GM12878 (cell line): Measurements from ENCODE around the gene CWC25. TPM values are rescaled to one million over a fixed set of nuclear protein-coding genes. Genes with fewer than 3 reads are reported as not detected.

Experiments
- ATF3 ChIP-seq: IDR thresholded peaks from 2 replicates; pipeline ENCODE4 v1.6.1; 2011; ENCODE audit warnings: low read depth, mild to moderate bottlenecking, low read length, moderate library complexity, borderline replicate concordance; ENCODE audit errors: extremely low read depth
- BHLHE40 ChIP-seq, 2 experiments: fragments of 450-650 bp in 1 of 2; IDR thresholded peaks; 2 replicates each; pipeline ENCODE4 v1.6.1; 2011 to 2017; ENCODE audit warnings: low read depth in 2 of 2, borderline replicate concordance in 1 of 2, improper control_type of control experiment in 1 of 2, low read length in 1 of 2, mild to moderate bottlenecking in 1 of 2
- CBFB ChIP-seq: IDR thresholded peaks from 2 replicates; pipeline ENCODE4 v1.6.1; 2016; ENCODE audit warnings: antibody characterized with exemption, low read depth
- CEBPB ChIP-seq, 2 experiments: fragments of 150-350 bp in 1 of 2; IDR thresholded peaks; 2 replicates each; pipeline ENCODE4 v1.6.1; 2012 to 2014; ENCODE audit warnings: low read depth in 2 of 2, low read length in 2 of 2, borderline replicate concordance in 1 of 2, inconsistent platforms in 1 of 2
- CREM ChIP-seq: IDR thresholded peaks from 2 replicates; pipeline ENCODE4 v1.6.1; 2014; ENCODE audit warnings: antibody characterized with exemption, low read depth
- JUNB ChIP-seq: IDR thresholded peaks from 2 replicates; pipeline ENCODE4 v1.6.1; 2016; ENCODE audit warnings: antibody characterized with exemption, mild to moderate bottlenecking
- JUND ChIP-seq: IDR thresholded peaks from 2 replicates; pipeline ENCODE4 v1.6.1; 2012; ENCODE audit warnings: low read depth, mild to moderate bottlenecking, low read length, improper control_type of control experiment, moderate library complexity
- KDM1A ChIP-seq: fragments of 200-600 bp; sonication (generic); IDR thresholded peaks from 2 replicates; pipeline ENCODE4 v1.6.1; 2016; ENCODE audit warnings: borderline replicate concordance
- LARP7 ChIP-seq: fragments of 450-650 bp; IDR thresholded peaks from 2 replicates; pipeline ENCODE4 v1.6.1; 2017; ENCODE audit warnings: mild to moderate bottlenecking
- NBN ChIP-seq: fragments of 450-650 bp; IDR thresholded peaks from 2 replicates; pipeline ENCODE4 v1.6.1; 2016
- NFXL1 ChIP-seq: fragments of 450-650 bp; IDR thresholded peaks from 2 replicates; pipeline ENCODE4 v1.6.1; 2017; ENCODE audit warnings: antibody characterized with exemption, mild to moderate bottlenecking, borderline replicate concordance
- PAX8 ChIP-seq: fragments of 450-650 bp; IDR thresholded peaks from 2 replicates; pipeline ENCODE4 v1.6.1; 2017; ENCODE audit warnings: mild to moderate bottlenecking, moderate library complexity
- PBX3 ChIP-seq: IDR thresholded peaks from 2 replicates; pipeline ENCODE4 v1.6.1; 2011; ENCODE audit warnings: mild to moderate bottlenecking, low read depth, low read length, moderate library complexity; ENCODE audit not compliant: insufficient replicate concordance
- POLR2AphosphoS2 ChIP-seq: IDR thresholded peaks from 2 replicates; pipeline ENCODE4 v1.6.1; 2011; ENCODE audit warnings: low read depth, mild to moderate bottlenecking, low read length, improper control_type of control experiment, moderate library complexity
- RB1 ChIP-seq: fragments of 450-650 bp; formaldehyde crosslinking; IDR thresholded peaks from 2 replicates; pipeline ENCODE4 v1.6.1; 2017; ENCODE audit warnings: mild to moderate bottlenecking, borderline replicate concordance
- RUNX3 ChIP-seq: IDR thresholded peaks from 2 replicates; pipeline ENCODE4 v1.6.1; 2012; ENCODE audit warnings: low read length, inconsistent platforms
- SMARCA5 ChIP-seq: fragments of 450-650 bp; IDR thresholded peaks from 2 replicates; pipeline ENCODE4 v1.6.1; 2017; ENCODE audit warnings: mild to moderate bottlenecking
- SPI1 ChIP-seq: IDR thresholded peaks from 2 replicates; pipeline ENCODE4 v1.6.1; 2011; ENCODE audit warnings: low read depth, mild to moderate bottlenecking, low read length, moderate library complexity, borderline replicate concordance; ENCODE audit not compliant: insufficient read depth
- SREBF2 ChIP-seq: IDR thresholded peaks from 2 replicates; pipeline ENCODE4 v1.6.1; 2012; ENCODE audit warnings: mild to moderate bottlenecking, low read length
- TCF12 ChIP-seq: IDR thresholded peaks from 2 replicates; pipeline ENCODE4 v1.6.1; 2011; ENCODE audit warnings: low read depth, mild to moderate bottlenecking, low read length
- USF2 ChIP-seq: IDR thresholded peaks from 2 replicates; pipeline ENCODE4 v1.6.1; 2011; ENCODE audit warnings: low read depth, low read length, improper control_type of control experiment, borderline replicate concordance
- YBX1 ChIP-seq: fragments of 450-650 bp; IDR thresholded peaks from 2 replicates; pipeline ENCODE4 v1.6.1; 2016; ENCODE audit warnings: antibody characterized with exemption
- ZNF24 ChIP-seq: fragments of 450-650 bp; IDR thresholded peaks from 2 replicates; pipeline ENCODE4 v1.6.1; 2017; ENCODE audit warnings: antibody characterized with exemption, mild to moderate bottlenecking
- polyA plus RNA-seq, 11 experiments: library from polyadenylated mRNA; depleted of rRNA in 4 of 11; unstranded in 6 of 11; stranded (reverse) in 5 of 11; fragments of >200 nt; fragmentation: Nextera tagmentation in 4 of 11; fragmentation: Illumina TruSeq in 1 of 11; extraction: Ambion mirVana in 4 of 11; extraction: Trizol in 1 of 11; gene quantifications; 1 replicate in 1 of 11; 2 replicates in 10 of 11; pipeline versions ENCODE4 v1.2.1 to v1.2.3, GENCODE V29; 2011 to 2016; ENCODE audit warnings: inconsistent platforms in 2 of 11, missing spikeins in 2 of 11, low read depth in 1 of 11
- total RNA-seq, 4 experiments: library from RNA; depleted of rRNA in 3 of 4; stranded (reverse); fragments of >200 nt in 3 of 4; fragmentation: Illumina TruSeq in 1 of 4; extraction: Trizol in 1 of 4; gene quantifications; 2 replicates each; pipeline versions ENCODE4 v1.2.1 to v1.2.3, GENCODE V29; 2013 to 2021
- TF ChIP-seq, protein P1 (sequence below): fragments of 450-650 bp; conservative IDR thresholded peaks from 2 replicates; pipeline ENCODE4 v1.6.1; 2017; ENCODE audit warnings: mild to moderate bottlenecking, moderate library complexity
- TF ChIP-seq, protein P2 (sequence below): IDR thresholded peaks from 2 replicates; pipeline ENCODE4 v1.6.1; 2012; ENCODE audit warnings: low read depth, low read length, improper control_type of control experiment
- TF ChIP-seq, protein P3 (sequence below): IDR thresholded peaks from 2 replicates; pipeline ENCODE4 v1.6.1; 2012; ENCODE audit warnings: low read depth, low read length, improper control_type of control experiment

CWC25 gene
- total and polyA plus RNA-seq, 10 of the 15 experiments (the other 5 are each of a cell fraction or from before 2014, with no cell fraction given), result 14.7 to 29.7 (median 22.9) TPM

DNA sequence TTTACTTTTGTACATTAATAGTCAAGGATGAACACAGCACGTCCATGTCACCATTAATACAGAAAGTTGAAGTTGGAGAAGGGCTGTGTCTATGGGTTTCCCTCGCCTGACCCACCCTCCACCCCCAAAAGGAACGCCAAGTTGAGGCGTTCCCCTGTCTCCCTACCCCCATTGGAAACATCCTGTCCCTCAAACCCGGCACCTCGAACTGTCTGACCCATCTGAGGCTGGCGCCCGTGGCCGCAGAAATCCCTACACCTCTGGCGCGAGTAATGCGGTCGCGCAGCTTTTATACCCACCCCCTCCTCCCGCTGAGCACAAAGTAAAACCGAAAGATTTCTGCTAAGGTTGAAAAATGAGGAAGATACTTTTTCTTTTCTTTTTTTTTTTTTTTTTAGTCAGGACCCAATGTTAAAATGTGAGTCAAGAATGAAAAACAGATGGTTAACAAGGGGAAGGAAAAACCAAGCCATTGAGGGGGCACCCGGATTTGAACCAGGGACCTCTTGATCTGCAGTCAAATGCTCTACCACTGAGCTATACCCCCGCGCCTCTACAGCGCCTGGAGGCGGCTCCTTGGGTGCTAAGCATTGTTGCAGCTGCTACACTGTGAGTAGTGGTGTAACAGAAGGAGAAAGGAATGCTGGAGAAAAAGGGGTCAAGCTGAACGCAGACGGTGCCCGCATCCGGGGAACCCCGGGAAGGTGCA lies 43.9 kb upstream of the CWC25 start (continued):
- TF ChIP-seq TCF12, result peak; percentile 60; the same call in 1 of the 2 replicates
- TF ChIP-seq POLR2AphosphoS2, result peak; percentile 82; the same call in 1 of the 2 replicates
- TF ChIP-seq CEBPB (IDR thresholded peaks at IDR 0.05; ENCODE audit: borderline replicate concordance in 1 of 2, low read depth in 2 of 2, low read length in 2 of 2), result no peak
- TF ChIP-seq RUNX3, result peak; percentile 92
- TF ChIP-seq NBN, result peak; percentile 95
- no peak for TF ChIP-seq JUND
- TF ChIP-seq SMARCA5, result peak; percentile 96
- peak; percentile 74; the same call in 1 of the 2 replicates for TF ChIP-seq RB1
- TF ChIP-seq YBX1, result no peak
- TF ChIP-seq, protein P1, sequence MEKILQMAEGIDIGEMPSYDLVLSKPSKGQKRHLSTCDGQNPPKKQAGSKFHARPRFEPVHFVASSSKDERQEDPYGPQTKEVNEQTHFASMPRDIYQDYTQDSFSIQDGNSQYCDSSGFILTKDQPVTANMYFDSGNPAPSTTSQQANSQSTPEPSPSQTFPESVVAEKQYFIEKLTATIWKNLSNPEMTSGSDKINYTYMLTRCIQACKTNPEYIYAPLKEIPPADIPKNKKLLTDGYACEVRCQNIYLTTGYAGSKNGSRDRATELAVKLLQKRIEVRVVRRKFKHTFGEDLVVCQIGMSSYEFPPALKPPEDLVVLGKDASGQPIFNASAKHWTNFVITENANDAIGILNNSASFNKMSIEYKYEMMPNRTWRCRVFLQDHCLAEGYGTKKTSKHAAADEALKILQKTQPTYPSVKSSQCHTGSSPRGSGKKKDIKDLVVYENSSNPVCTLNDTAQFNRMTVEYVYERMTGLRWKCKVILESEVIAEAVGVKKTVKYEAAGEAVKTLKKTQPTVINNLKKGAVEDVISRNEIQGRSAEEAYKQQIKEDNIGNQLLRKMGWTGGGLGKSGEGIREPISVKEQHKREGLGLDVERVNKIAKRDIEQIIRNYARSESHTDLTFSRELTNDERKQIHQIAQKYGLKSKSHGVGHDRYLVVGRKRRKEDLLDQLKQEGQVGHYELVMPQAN, result 0 out of 2 replicates have a peak, but pooled peaks have one; percentile 63
- TF ChIP-seq, protein P2, sequence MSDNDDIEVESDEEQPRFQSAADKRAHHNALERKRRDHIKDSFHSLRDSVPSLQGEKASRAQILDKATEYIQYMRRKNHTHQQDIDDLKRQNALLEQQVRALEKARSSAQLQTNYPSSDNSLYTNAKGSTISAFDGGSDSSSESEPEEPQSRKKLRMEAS, result no peak; the same call in 1 of the 2 replicates
- peak; percentile 31; the same call in 1 of the 2 replicates for TF ChIP-seq JUNB
- TF ChIP-seq ZNF24, result peak; percentile 99
- TF ChIP-seq CREM, result peak; percentile 45; the same call in 1 of the 2 replicates
- no peak for TF ChIP-seq USF2
- TF ChIP-seq NFXL1, result no peak
- no peak for TF ChIP-seq PAX8
- peak; percentile 11 to 40; a peak in 1 of 4 replicates for TF ChIP-seq BHLHE40 (IDR thresholded peaks at IDR 0.05; ENCODE audit: borderline replicate concordance in 1 of 2, low read depth in 2 of 2, low read length in 1 of 2)
- TF ChIP-seq SREBF2, result peak; percentile 94
- TF ChIP-seq KDM1A, result no peak
- peak; percentile 83 for TF ChIP-seq CBFB
- TF ChIP-seq ATF3, result no peak
- no peak for TF ChIP-seq SPI1
- TF ChIP-seq, protein P3, sequence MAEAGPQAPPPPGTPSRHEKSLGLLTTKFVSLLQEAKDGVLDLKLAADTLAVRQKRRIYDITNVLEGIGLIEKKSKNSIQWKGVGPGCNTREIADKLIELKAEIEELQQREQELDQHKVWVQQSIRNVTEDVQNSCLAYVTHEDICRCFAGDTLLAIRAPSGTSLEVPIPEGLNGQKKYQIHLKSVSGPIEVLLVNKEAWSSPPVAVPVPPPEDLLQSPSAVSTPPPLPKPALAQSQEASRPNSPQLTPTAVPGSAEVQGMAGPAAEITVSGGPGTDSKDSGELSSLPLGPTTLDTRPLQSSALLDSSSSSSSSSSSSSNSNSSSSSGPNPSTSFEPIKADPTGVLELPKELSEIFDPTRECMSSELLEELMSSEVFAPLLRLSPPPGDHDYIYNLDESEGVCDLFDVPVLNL, result 0 out of 2 replicates have a peak, but pooled peaks have one; percentile 31
- TF ChIP-seq PBX3, result peak; percentile 67
- TF ChIP-seq LARP7, result no peak; the same call in 1 of the 2 replicates
